HL-60 (cell line): ENCODE results near the gene RET.

Source experiments
- DNase-seq, 2 experiments: peaks; one replicate each; pipeline ENCODE4 v3.0.0-alpha.2; 2010 to 2020; ENCODE audit warnings: low read depth in 1 of 2, low spot score in 1 of 2
- H3K27ac ChIP-seq: fragments of 250-450 bp; sonication (Bioruptor Pico); replicated peaks from 2 replicates; pipeline ENCODE4 v1.5.1; 2020; ENCODE audit warnings: mild to moderate bottlenecking, moderate library complexity
- H3K27me3 ChIP-seq: fragments of 250-450 bp; sonication (Bioruptor Pico); 2 replicates; pipeline ENCODE4 v1.5.1; 2021; ENCODE audit warnings: mild to moderate bottlenecking, moderate library complexity; ENCODE audit not compliant: insufficient read depth, poor library complexity, severe bottlenecking
- H3K4me3 ChIP-seq: replicated peaks from 2 replicates; pipeline ENCODE4 v1.5.1; 2011; ENCODE audit warnings: mild to moderate bottlenecking, control low read depth, low read length; ENCODE audit not compliant: insufficient read depth
- GABPA ChIP-seq: IDR thresholded peaks from 2 replicates; pipeline ENCODE4 v1.6.1; 2012; ENCODE audit warnings: low read depth
- POLR2AphosphoS5 ChIP-seq: IDR thresholded peaks from 2 replicates; pipeline ENCODE4 v1.6.1; 2012; ENCODE audit warnings: low read depth
- SPI1 ChIP-seq: IDR thresholded peaks from 2 replicates; pipeline ENCODE4 v1.6.1; 2012; ENCODE audit warnings: low read depth, mild to moderate bottlenecking, borderline replicate concordance
- TF ChIP-seq, protein P1 (sequence below): IDR thresholded peaks from one replicate; pipeline ENCODE4 v1.5.1; 2011; ENCODE audit warnings: low read length, control low read depth, inconsistent platforms; ENCODE audit not compliant: insufficient read depth
- TF ChIP-seq, protein P2 (sequence below): IDR thresholded peaks from 2 replicates; pipeline ENCODE4 v1.6.1; 2012; ENCODE audit warnings: low read depth; ENCODE audit not compliant: insufficient replicate concordance

The RET gene

DNA sequence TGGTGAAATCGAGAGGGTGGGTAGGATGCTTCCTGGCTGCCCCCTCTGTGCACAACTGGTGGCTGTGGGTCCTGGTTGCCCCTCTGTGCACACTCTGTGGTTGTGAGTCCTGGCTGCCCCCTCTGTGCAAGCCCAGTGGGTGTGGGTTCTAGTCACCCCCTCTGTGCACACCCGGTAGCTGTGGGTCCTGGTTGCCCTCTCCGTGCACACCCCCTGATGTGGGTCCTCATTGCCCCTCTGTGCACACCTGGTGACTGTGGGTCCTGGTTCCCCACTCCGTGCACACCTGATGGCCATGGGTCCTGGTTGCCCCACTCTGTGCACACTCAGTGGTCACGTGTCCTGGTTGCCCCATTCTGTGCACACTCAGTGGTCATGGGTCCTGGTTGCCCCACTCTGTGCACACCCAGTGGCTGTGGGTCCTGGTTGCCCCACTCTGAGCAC lies 20.3 kb upstream of the RET start:
- H3K4me3 ChIP-seq, result no peak overlapping the region
- H3K27ac ChIP-seq, result no peak overlapping the region
- H3K27me3 ChIP-seq, result no peaks in the 10 kb centered on the region
- TF ChIP-seq, protein P1, sequence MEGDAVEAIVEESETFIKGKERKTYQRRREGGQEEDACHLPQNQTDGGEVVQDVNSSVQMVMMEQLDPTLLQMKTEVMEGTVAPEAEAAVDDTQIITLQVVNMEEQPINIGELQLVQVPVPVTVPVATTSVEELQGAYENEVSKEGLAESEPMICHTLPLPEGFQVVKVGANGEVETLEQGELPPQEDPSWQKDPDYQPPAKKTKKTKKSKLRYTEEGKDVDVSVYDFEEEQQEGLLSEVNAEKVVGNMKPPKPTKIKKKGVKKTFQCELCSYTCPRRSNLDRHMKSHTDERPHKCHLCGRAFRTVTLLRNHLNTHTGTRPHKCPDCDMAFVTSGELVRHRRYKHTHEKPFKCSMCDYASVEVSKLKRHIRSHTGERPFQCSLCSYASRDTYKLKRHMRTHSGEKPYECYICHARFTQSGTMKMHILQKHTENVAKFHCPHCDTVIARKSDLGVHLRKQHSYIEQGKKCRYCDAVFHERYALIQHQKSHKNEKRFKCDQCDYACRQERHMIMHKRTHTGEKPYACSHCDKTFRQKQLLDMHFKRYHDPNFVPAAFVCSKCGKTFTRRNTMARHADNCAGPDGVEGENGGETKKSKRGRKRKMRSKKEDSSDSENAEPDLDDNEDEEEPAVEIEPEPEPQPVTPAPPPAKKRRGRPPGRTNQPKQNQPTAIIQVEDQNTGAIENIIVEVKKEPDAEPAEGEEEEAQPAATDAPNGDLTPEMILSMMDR, result no peak
- TF ChIP-seq SPI1, result no peak
- TF ChIP-seq POLR2AphosphoS5, result no peak
- TF ChIP-seq, protein P2, sequence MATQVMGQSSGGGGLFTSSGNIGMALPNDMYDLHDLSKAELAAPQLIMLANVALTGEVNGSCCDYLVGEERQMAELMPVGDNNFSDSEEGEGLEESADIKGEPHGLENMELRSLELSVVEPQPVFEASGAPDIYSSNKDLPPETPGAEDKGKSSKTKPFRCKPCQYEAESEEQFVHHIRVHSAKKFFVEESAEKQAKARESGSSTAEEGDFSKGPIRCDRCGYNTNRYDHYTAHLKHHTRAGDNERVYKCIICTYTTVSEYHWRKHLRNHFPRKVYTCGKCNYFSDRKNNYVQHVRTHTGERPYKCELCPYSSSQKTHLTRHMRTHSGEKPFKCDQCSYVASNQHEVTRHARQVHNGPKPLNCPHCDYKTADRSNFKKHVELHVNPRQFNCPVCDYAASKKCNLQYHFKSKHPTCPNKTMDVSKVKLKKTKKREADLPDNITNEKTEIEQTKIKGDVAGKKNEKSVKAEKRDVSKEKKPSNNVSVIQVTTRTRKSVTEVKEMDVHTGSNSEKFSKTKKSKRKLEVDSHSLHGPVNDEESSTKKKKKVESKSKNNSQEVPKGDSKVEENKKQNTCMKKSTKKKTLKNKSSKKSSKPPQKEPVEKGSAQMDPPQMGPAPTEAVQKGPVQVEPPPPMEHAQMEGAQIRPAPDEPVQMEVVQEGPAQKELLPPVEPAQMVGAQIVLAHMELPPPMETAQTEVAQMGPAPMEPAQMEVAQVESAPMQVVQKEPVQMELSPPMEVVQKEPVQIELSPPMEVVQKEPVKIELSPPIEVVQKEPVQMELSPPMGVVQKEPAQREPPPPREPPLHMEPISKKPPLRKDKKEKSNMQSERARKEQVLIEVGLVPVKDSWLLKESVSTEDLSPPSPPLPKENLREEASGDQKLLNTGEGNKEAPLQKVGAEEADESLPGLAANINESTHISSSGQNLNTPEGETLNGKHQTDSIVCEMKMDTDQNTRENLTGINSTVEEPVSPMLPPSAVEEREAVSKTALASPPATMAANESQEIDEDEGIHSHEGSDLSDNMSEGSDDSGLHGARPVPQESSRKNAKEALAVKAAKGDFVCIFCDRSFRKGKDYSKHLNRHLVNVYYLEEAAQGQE, result no peak
- TF ChIP-seq GABPA, result no peak
- DNase-seq, result no peak

DNA sequence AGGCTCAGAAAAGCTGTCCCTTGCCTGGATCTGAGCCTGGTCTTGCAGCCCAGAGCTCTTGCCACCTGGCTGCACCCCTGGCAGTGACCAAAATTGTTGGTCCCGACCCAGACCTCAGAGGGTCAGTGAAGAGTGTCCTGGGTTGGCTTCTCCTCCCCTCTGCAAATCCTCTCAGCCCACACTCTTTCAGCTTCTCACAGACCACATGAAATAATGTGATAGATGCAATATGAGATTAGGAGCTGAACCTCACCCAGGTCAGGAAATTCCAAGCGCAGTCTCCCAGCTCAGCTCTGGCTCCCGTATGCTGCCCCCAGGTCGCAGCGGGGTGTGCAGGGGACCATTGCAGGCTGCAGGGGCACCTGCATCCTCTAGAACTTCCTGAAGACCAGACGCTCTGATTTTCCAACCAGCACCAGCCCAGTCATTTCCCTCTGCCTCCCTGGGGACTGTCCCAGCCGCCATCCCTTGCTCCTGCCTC lies 19.6 kb upstream of the RET start:
- Histone ChIP-seq H3K27me3 (no peaks in the 10 kb centered on the region), H3K4me3 (no peak overlapping the region), H3K27ac (no peak overlapping the region)
- DNase-seq, result no peak
- TF ChIP-seq POLR2AphosphoS5 (no peak), SPI1 (no peak), GABPA (no peak)
- TF ChIP-seq, protein P1, result no peak
- TF ChIP-seq, protein P2, result no peak

DNA sequence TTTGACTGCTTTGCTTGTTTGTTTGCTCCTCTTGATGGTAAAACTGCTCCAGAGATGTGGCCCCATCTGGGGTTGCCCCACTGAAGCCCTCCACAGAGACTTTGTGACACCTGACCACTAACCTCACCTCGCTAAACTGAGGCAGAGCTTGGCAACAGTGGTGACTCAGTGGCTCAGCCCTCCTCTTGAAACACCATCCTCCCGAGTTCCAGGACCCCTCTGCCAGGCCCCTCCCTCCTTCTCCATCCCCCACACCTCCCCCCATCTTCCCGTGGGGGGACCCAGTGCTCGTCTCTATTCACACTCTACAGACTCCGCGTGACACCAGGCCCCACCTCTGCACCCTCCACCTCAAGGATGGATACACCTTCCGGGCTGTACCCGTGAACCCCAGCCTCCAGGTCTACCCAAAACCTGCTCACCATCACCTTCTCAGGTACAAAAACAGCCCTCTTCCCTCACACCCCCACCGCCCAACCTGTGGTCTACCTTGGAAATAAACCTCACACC lies 19.0 kb upstream of the RET start:
- no peaks in the 10 kb centered on the region for H3K27me3 ChIP-seq
- DNase-seq, result no peak
- no peak overlapping the region for H3K4me3 ChIP-seq
- H3K27ac ChIP-seq, result no peak overlapping the region
- TF ChIP-seq, protein P1, result no peak
- TF ChIP-seq, protein P2, result no peak
- no peak for TF ChIP-seq POLR2AphosphoS5
- no peak for TF ChIP-seq GABPA
- TF ChIP-seq SPI1, result no peak
